ENCODE data around the gene TTC13.

TTC13 gene

DNA sequence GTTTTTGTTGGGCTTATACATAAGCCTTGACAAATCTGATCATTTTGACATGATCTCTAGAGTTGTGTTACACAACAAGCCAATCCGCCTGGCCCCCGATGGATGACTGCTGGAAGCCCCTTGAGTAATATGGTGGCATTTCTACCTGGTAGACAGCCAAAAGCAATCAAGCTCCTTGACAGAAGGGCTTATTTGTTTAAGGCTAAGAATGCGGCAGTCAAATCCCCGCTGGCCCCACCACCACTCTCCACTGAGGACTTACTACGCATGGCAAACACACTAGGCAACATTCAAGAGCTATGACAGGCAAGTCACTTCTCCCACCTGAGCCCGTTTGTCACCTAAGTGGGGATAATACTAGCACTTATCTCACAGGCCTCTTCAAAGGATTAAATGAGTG is 77.0 kb downstream of the TTC13 start:
- DNase-seq = peak; percentile 44

DNA sequence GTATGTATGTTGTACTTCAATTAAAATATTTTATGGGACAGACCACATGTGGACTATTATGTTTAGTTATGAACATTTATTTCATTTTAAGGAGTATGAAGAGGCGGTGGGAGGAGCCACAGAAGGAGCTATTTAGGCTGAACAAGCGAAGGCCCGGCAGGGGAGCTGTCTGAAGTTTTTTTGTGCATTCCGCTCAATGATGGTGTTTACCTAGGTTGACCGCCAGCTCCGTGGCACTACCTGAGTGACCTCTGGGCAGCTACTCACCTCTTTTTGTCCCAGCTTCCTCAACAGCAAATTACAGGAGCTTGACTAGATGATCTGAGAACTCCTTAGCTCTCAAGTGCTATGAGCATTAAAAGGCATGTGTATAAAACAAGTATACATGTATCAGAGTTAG is 77.7 kb downstream of the TTC13 start:
- DNase-seq = no peak

DNA sequence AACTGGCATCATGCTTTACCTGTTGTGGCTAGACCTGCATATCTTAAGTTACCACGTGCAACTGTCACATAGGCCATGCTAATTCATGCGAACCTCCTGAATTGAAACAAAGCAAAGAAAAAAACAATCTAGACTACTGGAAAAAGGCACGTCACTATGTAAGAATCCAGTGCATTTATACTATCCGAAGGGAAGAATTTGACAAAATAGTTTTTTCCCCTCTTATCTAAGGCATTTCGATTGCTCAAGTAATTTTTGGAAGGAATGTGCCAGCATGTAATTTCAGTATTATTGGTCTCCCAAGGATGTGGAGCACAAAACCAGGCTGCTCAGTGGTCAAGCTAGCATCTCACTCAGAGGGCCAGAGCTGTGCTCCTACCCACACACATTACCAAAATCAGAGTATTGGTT is 78.8 kb downstream of the TTC13 start:
- DNase-seq = no peak

DNA sequence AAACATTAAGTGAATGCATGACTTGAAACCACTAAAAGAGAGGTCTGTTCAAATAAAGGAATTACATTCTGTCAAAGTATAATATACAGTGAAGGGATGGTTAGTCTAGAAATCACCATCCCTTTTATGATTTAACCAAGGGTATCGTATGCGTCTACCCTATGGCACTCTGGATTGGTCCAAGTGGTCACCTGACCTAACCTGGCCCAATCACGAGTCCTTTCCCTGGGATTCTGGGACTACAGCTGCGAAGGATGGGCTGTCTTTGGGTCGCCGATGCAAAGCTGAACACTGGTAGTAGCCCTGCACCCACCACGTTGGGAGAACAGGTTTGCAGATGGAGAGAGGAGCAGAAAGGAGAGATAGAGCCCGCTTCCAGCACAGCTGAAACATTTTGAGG is 79.9 kb downstream of the TTC13 start:
- DNase-seq = no peak

DNA sequence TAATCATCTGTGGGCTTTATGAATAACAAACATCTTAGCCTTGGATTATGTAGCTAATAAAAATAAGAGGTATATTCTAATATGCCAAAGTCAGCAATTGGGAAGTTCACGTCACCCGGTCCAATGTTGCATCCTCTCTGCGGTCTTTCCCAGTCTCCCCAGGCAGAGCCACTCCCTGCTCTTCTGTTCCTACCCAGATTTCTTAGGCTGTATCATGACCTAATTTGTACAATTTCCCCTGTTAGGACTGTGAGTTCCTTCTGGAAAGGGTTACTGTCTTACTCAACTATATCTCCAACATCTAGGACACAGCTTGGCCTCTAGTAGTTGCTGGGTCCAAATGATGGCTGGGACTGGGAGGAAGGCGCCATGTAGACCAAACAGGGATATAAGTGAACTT is 80.5 kb downstream of the TTC13 start:
- DNase-seq = no peak

DNA sequence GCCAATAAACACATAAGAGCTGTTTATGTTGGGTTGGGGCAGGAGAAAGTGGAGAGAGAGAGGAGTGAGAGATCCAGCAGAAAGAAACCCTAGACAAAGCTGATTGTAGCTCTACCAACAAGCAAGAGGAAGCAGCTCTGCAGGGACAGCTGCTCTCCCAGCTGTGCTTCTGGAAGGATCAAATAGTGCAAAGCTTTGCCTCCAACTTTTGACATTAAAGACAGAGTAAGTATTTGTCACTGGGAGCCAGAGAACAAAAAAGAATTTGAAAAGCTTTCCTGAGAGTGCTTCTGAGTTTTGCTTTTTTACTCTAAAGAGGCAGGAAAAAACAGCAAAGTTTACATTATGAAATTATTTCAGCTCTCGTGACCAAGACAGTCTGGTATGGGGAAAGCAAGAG is 81.9 kb downstream of the TTC13 start:
- DNase-seq = no peak

GRCh38 chr1:230895452-230895851 is 83.2 kb downstream of the TTC13 start:
- DNase-seq = no peak

- DNase-seq = no peak
These were observed 84.0 kb downstream of the TTC13 start for GRCh38 chr1:230894664-230895063.

GRCh38 chr1:230894032-230894431 is 84.6 kb downstream of the TTC13 start:
- no peak for DNase-seq

DNA sequence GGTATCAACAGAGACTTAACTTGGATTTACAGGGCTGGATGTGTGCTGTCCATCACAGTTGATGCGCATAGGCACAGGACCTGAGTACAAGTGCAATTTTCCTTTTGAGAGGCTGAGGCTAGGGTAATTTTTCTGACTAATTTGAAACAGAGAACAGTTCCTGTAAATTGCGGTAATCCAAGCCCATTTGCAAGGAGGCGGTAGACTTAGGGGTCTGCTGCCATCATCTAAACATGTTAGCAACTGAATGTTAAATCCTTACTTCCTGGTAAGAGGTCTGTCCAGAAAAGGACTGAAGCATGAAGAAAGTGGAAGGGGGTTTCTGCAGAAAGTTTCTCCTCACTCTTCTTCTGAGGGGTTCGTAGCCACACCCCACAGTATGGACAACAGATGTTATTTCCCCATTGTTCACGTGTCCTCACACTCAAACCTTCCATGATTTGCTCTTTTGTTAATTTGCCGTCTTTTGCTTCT is 86.6 kb downstream of the TTC13 start:
- no peak for DNase-seq

- DNase-seq = no peak
These were observed 87.2 kb downstream of the TTC13 start for GRCh38 chr1:230891413-230891812.

DNA sequence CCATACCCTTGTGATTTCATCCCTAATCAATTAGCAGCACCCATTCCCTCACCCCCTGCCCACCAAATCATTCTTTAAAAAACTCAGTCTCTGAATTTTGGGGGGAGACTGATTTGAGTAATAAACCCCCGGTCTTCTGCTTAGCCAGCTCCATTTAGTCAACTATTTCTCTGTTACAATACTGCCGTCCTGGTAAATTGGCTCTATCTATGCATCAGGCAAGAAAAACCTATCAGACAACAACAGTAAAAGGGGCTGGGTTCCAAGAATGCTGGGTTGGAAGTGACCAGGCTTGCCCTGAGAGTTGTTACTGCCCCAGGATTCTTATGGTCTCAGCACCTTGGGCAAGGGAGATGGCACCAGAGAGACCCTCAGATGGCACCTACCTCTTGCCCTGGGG is 94.0 kb downstream of the TTC13 start:
- no peak for DNase-seq

DNA sequence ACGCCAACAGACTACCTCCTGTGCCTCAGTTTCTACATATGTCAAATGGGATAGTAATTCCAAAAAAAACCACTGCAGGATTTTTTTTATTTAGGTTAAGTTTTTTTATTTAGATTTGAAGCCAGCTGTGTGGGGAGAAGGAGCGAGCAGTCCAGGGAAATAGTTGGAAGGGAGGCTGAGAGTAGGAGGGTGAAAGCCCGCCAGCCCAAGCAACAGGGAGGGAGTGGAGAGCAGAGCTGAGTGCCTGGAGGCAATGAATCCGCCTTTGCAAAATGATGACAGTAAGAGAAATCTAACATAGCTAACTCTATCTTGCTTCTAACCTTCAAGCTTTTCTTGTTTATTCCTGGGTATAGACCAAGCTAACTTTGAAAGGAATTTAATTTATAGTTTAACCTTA is 94.7 kb downstream of the TTC13 start:
- no peak for DNase-seq

- no peak for DNase-seq
These were observed 98.9 kb downstream of the TTC13 start for GRCh38 chr1:230879778-230880177.

- DNase-seq = no peak
These were observed 100.1 kb downstream of the TTC13 start for GRCh38 chr1:230878591-230878990.

GRCh38 chr1:230877924-230878590 is 100.6 kb downstream of the TTC13 start:
- no peak for DNase-seq

- no peak for DNase-seq
These were observed 101.3 kb downstream of the TTC13 start for GRCh38 chr1:230877146-230877923.

GRCh38 chr1:230876660-230877059 is 102.0 kb downstream of the TTC13 start:
- no peak for DNase-seq

- DNase-seq = no peak
These were observed 103.3 kb downstream of the TTC13 start for GRCh38 chr1:230875370-230875769.

- DNase-seq = no peak
These were observed 107.7 kb downstream of the TTC13 start for GRCh38 chr1:230870916-230871315.

- DNase-seq = no peak
These were observed 109.2 kb downstream of the TTC13 start for GRCh38 chr1:230869500-230869899.

GRCh38 chr1:230868736-230869385 is 109.8 kb downstream of the TTC13 start:
- DNase-seq = no peak

GRCh38 chr1:230867903-230868735 is 110.5 kb downstream of the TTC13 start, which contains the start of gene C1orf198:
Gene C1orf198 (minus strand): TSS chr1:230868521. CDS start chr1:230868512, 9 bp downstream.
- DNase-seq = peak; percentile 48
